SK-N-SH (cell line): ENCODE data around the gene PHOX2A. TPM values are rescaled to one million over a fixed set of nuclear protein-coding genes. Genes with fewer than 3 reads are reported as not detected.

ENCODE experiments used
- CTCF ChIA-PET: fragments of 300-600, 350-600 bp; formaldehyde crosslinking; extraction: SDS; loops from one replicate; lab custom pipeline; 2021; lab: Yijun Ruan, JAX
- POLR2A ChIA-PET: fragments of 350-600 bp; sonication (Branson Sonifier 250); formaldehyde crosslinking; extraction: SDS; loops from one replicate; lab custom pipeline; 2020; ENCODE audit warnings: antibody characterized with exemption, inconsistent platforms; lab: Yijun Ruan, JAX
- DNase-seq: peaks from one replicate; pipeline ENCODE4 v3.0.0; 2012
- H2AFZ ChIP-seq: fragments of 200-600 bp; sonication (generic); 2 replicates; pipeline ENCODE4 v1.8.1; 2016; ENCODE audit warnings: antibody characterized with exemption, mild to moderate bottlenecking, low read depth
- H3F3A ChIP-seq: fragments of 200-600 bp; sonication (generic); replicated peaks from 2 replicates; pipeline ENCODE3; 2016; ENCODE audit warnings: antibody characterized with exemption, mild to moderate bottlenecking; ENCODE audit not compliant: insufficient read depth
- H3K27ac ChIP-seq, 2 experiments: fragments of 200-500 bp in 1 of 2; fragments of 200-600 bp in 1 of 2; sonication (Bioruptor generic) in 1 of 2; sonication (generic), shearing (Covaris generic) in 1 of 2; 2 replicates each; pipeline versions ENCODE4 v1.5.1 to v1.6.1; 2014 to 2016; ENCODE audit warnings: low read depth in 2 of 2, inconsistent platforms in 1 of 2, low read length in 1 of 2, mild to moderate bottlenecking in 1 of 2, mixed read lengths in 1 of 2
- H3K27me3 ChIP-seq: fragments of 200-600 bp; sonication (generic), shearing (Covaris generic); 2 replicates; pipeline ENCODE4 v1.6.1; 2016; ENCODE audit warnings: mixed run types; ENCODE audit not compliant: insufficient read depth
- H3K36me3 ChIP-seq, 2 experiments: fragments of 200-500 bp in 1 of 2; fragments of 200-600 bp in 1 of 2; sonication (Bioruptor generic) in 1 of 2; sonication (generic) in 1 of 2; replicated peaks in 1 of 2; 2 replicates each; pipeline versions ENCODE3 to v1.5.1; 2014 to 2016; ENCODE audit warnings: low read length in 1 of 2, mild to moderate bottlenecking in 1 of 2; ENCODE audit not compliant: insufficient read depth in 2 of 2, control insufficient read depth in 1 of 2
- H3K4me1 ChIP-seq, 2 experiments: fragments of 200-500 bp in 1 of 2; fragments of 200-600 bp in 1 of 2; sonication (Bioruptor generic) in 1 of 2; sonication (generic), shearing (Covaris generic) in 1 of 2; 2 replicates each; pipeline versions ENCODE4 v1.5.1 to v1.6.1; 2014 to 2016; ENCODE audit warnings: low read depth in 1 of 2, low read length in 1 of 2, mixed run types in 1 of 2; ENCODE audit not compliant: insufficient read depth in 2 of 2, control insufficient read depth in 1 of 2
- H3K4me2 ChIP-seq: fragments of 200-600 bp; sonication (generic), shearing (Covaris generic); 2 replicates; pipeline ENCODE4 v1.6.1; 2017; ENCODE audit warnings: mixed run types
- H3K4me3 ChIP-seq, 2 experiments: fragments of 200-500 bp in 1 of 2; fragments of 200-600 bp in 1 of 2; sonication (Bioruptor generic) in 1 of 2; sonication (generic), shearing (Covaris generic) in 1 of 2; 2 replicates each; pipeline versions ENCODE4 v1.5.1 to v1.8.1; 2014 to 2016; ENCODE audit warnings: low read depth in 2 of 2, inconsistent platforms in 1 of 2, low read length in 1 of 2, mild to moderate bottlenecking in 1 of 2, mixed read lengths in 1 of 2, moderate library complexity in 1 of 2
- H3K79me2 ChIP-seq: fragments of 200-600 bp; sonication (generic); 2 replicates; pipeline ENCODE4 v1.8.1; 2017; ENCODE audit warnings: mild to moderate bottlenecking; ENCODE audit not compliant: insufficient read depth
- H3K9ac ChIP-seq: fragments of 200-600 bp; sonication (generic); 2 replicates; pipeline ENCODE4 v1.6.1; 2017; ENCODE audit warnings: mixed run types
- H3K9me2 ChIP-seq: fragments of 200-600 bp; sonication (generic); 2 replicates; pipeline ENCODE4 v1.6.1; 2017; ENCODE audit warnings: mixed run types
- H3K9me3 ChIP-seq: fragments of 200-600 bp; sonication (generic); 2 replicates; pipeline ENCODE4 v1.6.1; 2017; ENCODE audit warnings: mixed run types, mild to moderate bottlenecking, moderate library complexity
- H4K20me1 ChIP-seq: fragments of 200-600 bp; sonication (generic); 2 replicates; pipeline ENCODE4 v1.6.1; 2017; ENCODE audit warnings: mild to moderate bottlenecking, mixed run types; ENCODE audit not compliant: insufficient read depth
- EP300 ChIP-seq, 2 experiments: IDR thresholded peaks; 2 replicates each; pipeline versions ENCODE4 v1.4.0 to v1.6.1; 2012; ENCODE audit warnings: borderline replicate concordance in 1 of 2, low read depth in 1 of 2, low read length in 1 of 2
- EZH2phosphoT487 ChIP-seq: fragments of 200-600 bp; sonication (generic); IDR thresholded peaks from 2 replicates; pipeline ENCODE4 v1.6.1; 2017; ENCODE audit warnings: low read depth, mixed run types, mild to moderate bottlenecking, antibody characterized with exemption, moderate library complexity, borderline replicate concordance
- GABPA ChIP-seq: IDR thresholded peaks from 2 replicates; pipeline ENCODE4 v1.4.0; 2012; ENCODE audit warnings: low read depth, mild to moderate bottlenecking
- GATA2 ChIP-seq: sonication (generic); formaldehyde crosslinking; IDR thresholded peaks from 2 replicates; pipeline ENCODE4 v1.5.0; 2020; ENCODE audit warnings: mild to moderate bottlenecking, missing genetic modification reagents
- IRF3 ChIP-seq: fragments of 150-350 bp; IDR thresholded peaks from 2 replicates; pipeline ENCODE4 v1.6.1; 2016; ENCODE audit warnings: mild to moderate bottlenecking, low read depth, low read length
- MXI1 ChIP-seq: IDR thresholded peaks from 2 replicates; pipeline ENCODE4 v1.6.1; 2012; ENCODE audit warnings: mild to moderate bottlenecking, low read depth, low read length, improper control_type of control experiment
- NFIC ChIP-seq: IDR thresholded peaks from 2 replicates; pipeline ENCODE4 v1.4.0; 2012; ENCODE audit warnings: borderline replicate concordance
- RAD21 ChIP-seq: IDR thresholded peaks from 2 replicates; pipeline ENCODE4 v1.6.1; 2012; ENCODE audit warnings: mild to moderate bottlenecking, low read length
- RXRA ChIP-seq: IDR thresholded peaks from 2 replicates; pipeline ENCODE4 v1.4.0; 2012; ENCODE audit warnings: low read depth, mild to moderate bottlenecking, borderline replicate concordance
- SMC3 ChIP-seq: IDR thresholded peaks from 2 replicates; pipeline ENCODE4 v1.6.1; 2012; ENCODE audit warnings: low read depth, low read length, improper control_type of control experiment
- TAF1 ChIP-seq: IDR thresholded peaks from 2 replicates; pipeline ENCODE4 v1.6.1; 2012; ENCODE audit warnings: low read depth, mild to moderate bottlenecking, low read length, moderate library complexity, borderline replicate concordance
- WGBS: methylation state at CpG from one replicate; pipeline ENCODE4 v1.1.6; 2017; ENCODE audit warnings: low lambda C conversion rate; 5-methylcytosine and 5-hydroxymethylcytosine counted together
- polyA plus RNA-seq, 3 experiments: library from polyadenylated mRNA; depleted of rRNA; stranded (reverse); fragments of >200 nt; gene quantifications; 2 replicates each; pipeline ENCODE4 v1.2.3, GENCODE V29; 2012

The PHOX2A gene
- polyA plus RNA-seq, 1 of the 3 experiments (the other 2 are of a cell fraction): 75.6 TPM

DNA sequence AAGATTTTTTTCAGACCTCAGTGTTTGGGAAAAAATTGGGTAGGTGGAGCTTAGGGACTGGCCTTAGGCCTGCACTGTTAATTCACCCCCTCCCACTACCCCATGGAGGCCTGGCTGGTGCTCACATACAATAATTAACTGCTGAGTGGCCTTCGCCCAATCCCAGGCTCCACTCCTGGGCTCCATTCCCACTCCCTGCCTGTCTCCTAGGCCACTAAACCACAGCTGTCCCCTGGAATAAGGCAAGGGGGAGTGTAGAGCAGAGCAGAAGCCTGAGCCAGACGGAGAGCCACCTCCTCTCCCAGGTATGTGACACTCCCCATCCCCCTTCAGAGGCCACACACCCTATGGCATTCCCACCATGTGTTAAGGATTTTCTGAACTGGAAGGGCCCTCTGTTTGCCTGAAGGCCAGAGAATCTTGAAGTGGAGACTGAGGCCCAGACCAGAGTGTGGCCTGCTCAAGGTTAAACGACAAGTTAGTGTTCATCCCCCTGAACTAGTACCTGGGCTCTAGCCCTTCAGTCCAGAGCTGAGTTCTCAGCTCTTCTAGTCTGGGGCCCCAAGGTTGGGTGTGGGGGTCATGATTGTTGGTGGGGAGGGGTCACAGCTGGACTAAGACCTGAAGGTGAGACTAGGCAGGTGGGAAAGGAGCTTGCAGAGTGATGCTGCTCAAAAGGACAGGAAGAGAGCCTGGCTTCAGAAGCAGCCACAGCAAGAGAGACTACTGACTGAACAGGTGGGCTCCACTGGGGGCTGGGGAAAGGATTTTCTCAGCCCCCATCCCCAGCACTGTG, 54.3 kb downstream of the PHOX2A start:
- POLR2A ChIA-PET: interaction anchor here (0.6 kb wide), 1 partner anchor 469 kb away, joined by 3 read pairs; no protein-coding TSS in a partner anchor
- Histone ChIP-seq H3K27ac (peak overlapping the region in 1 of 2 experiments; percentile 3; a peak in 1 of 4 replicates), H3K79me2 (no peaks in the 10 kb centered on the region), H3K9me2 (no peaks in the 10 kb centered on the region), H3K36me3 (no peaks in the 10 kb centered on the region), H3K4me1 (peaks cover 0 to 12% of the 10 kb centered on the region in 2 experiments; a peak in 1 of 4 replicates), H4K20me1 (no peaks in the 10 kb centered on the region), H3K4me2 (no peak overlapping the region), H2AFZ (no peak overlapping the region), H3K9me3 (no peaks in the 10 kb centered on the region), H3K4me3 (no peak overlapping the region), H3F3A (no peaks in the 10 kb centered on the region), H3K27me3 (no peaks in the 10 kb centered on the region), H3K9ac (no peak overlapping the region)
- CTCF ChIA-PET: interaction anchor here (0.8 to 2.7 kb wide), 5 partner anchors 10 to 245 kb away, joined by 3 to 7 read pairs (median 4); partner anchors contain the start of gene CLPB
- 76% methylated on average over 3 of the region's 3 CpGs for WGBS
- DNase-seq: peak; percentile 27
- TF ChIP-seq EZH2phosphoT487 (no peak), NFIC (no peak), IRF3 (no peak), SMC3 (no peak), GABPA (no peak), GATA2 (CRISPR knock-in tag) (no peak), EP300 (IDR thresholded peaks at IDR 0.05; ENCODE audit: borderline replicate concordance in 1 of 2, low read depth in 1 of 2, low read length in 1 of 2) (no peak), MXI1 (no peak), TAF1 (no peak), RXRA (no peak), RAD21 (no peak)

Other genes with a start within 250 kb of the PHOX2A start
- gene IL18BP, start 245.3 kb downstream of the PHOX2A start, polyA plus RNA-seq (2012; rRNA removed): 5.0 and 6.8 TPM in 2 replicates
- 111 TPM in 2 replicates for gene NUMA1, start 163.6 kb downstream of the PHOX2A start, polyA plus RNA-seq (2012; rRNA removed)
- gene LRRC51, start 163.3 kb downstream of the PHOX2A start, polyA plus RNA-seq (2012; rRNA removed): 7.3 and 8.0 TPM in 2 replicates
- gene LAMTOR1, start 140.9 kb downstream of the PHOX2A start, polyA plus RNA-seq (2012; rRNA removed): 128 and 129 TPM in 2 replicates
- not detected in 2 replicates for gene TOMT, start 138.3 kb downstream of the PHOX2A start, polyA plus RNA-seq (2012; rRNA removed)
- 85.6 and 92.3 TPM in 2 replicates for gene ANAPC15, start 131.5 kb downstream of the PHOX2A start, polyA plus RNA-seq (2012; rRNA removed)
- gene FOLR3, start 108.5 kb downstream of the PHOX2A start, polyA plus RNA-seq (2012; rRNA removed): not detected in 2 replicates
- 0.26 TPM in 1 of 2 replicates, not detected in the other for gene FOLR1, start 52.0 kb downstream of the PHOX2A start, polyA plus RNA-seq (2012; rRNA removed)
- not detected in 2 replicates for gene FOLR2, start 27.4 kb downstream of the PHOX2A start, polyA plus RNA-seq (2012; rRNA removed)
- 123 and 138 TPM in 2 replicates for gene INPPL1, start 19.4 kb downstream of the PHOX2A start, polyA plus RNA-seq (2012; rRNA removed)
- gene CLPB, start 190.4 kb upstream of the PHOX2A start, polyA plus RNA-seq (2012; rRNA removed): 29.0 and 33.7 TPM in 2 replicates